HG03521 (cell line): ENCODE data around the gene AMBRA1.

Experiments used
- ATAC-seq: cut with Tn5 transposase; IDR thresholded peaks from one replicate; pipeline ENCODE4 v1.9.1; 2021; ENCODE audit warnings: mild to moderate bottlenecking, moderate library complexity; ENCODE audit not compliant: unreplicated experiment

AMBRA1 gene

DNA sequence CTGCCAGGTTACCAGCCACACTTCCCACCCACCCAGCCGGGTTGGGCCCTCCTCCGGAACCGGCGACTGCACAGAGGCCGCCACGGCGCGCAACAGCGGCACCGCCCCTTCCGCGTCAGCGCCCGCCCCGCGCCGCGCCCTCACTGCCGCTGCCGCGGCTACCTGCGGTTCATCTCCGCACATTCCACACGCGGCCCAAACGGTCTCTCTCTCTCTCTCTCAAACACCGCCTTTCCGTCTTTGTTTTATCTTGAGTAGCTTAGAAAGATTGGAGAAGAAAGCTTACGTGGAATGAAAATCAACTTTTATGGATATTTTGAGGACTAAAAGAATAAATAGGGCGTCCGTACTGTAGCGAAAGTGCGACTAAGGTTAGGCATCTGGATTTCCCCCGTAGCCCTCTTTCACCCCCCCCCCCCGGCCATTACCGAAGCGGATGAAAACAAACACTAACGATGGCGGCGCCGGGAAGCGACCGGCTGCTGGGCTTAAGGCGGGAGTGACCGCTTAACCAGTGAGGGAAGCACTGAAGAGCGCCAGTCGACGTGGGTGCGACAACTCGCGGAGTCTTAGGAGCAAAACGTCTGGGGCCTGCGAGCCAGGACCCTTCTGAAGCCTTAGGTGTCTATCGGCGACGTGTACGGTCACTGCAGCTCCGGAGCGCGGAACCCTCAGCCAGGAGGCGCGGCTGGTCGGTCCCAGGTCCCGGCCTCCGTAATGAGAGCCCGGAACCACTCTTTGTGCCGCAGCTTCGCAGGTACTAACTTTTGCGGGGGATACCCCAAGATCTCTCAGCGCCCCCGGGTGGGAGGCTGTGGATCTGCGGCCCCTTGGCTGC, 23.5 kb upstream of the AMBRA1 start, which contains the start of the genes ATG13 and HARBI1:
ATG13 (plus strand) TSS at position 420 of the 838 bp plus-strand sequence. CDS start 26,739 bp downstream, outside the sequence.
HARBI1 (minus strand) TSS at position 94 of the 838 bp plus-strand sequence. CDS start 990 bp downstream, outside the sequence.
- ATAC-seq, result peak; percentile 95

DNA sequence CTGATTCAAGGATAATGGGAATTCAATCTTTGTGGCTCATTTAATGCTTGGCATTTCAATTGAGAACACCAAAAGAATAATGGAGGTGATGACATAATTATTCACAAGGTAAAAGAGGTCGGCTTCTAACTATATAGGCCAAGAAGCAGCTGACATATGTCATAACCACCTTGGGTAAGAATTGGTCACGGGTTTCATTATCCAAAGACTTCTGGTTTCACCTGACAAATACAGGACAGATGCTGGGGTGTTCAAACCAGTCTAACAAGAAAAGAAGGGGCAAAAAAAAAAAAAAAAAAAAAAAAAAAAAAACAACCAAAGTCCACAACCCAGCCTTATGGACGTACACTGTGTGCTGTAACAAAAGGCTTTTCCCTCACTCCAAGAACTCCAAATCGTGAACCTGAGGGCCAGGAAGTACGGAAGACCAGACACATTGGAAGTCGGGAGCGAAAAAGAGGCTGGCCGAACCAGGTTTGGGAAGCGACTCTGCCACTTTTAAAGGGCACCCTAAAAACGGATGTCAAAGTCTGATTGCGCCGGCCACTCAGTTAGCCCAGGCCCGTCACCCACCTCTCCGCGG, 22.8 kb upstream of the AMBRA1 start:
- no peak for ATAC-seq

DNA sequence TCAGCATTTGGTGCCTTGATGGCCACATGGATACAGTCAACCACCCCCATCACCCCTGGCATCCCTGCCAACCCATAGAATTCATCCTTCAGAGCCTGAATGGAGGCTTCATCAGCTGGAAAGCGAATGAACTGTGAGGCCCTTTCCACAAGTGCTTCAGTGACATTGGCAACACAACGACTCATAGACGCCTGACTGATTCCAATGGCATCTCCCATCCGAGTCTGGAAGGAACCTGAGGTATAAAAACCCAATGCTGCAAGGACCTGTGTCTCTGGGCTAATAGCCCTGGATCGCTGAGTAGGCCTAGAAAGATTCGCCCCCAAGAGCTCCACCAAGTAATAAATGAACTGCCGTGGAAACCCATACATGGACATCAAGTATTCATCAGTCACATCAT, 21.9 kb upstream of the AMBRA1 start:
- no peak for ATAC-seq

DNA sequence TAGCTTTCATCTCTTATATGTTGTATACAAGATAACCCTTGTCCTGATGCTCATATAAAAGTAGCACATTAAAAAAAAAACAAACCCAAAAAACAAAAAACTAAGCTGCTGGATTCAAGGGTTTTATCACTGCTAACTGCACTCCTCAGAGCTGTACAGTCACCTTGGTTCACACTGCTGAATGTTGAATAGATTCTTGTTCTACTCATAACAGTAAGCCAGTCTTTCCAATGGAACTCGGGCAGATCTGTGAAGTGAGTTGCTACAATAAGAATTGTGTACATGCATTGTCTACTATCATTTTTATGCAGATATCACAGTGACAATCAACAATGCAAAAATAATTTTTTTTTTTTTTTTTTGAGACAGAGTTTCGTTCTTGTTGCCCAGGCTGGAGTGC, 18.5 kb upstream of the AMBRA1 start:
- ATAC-seq, result no peak

DNA sequence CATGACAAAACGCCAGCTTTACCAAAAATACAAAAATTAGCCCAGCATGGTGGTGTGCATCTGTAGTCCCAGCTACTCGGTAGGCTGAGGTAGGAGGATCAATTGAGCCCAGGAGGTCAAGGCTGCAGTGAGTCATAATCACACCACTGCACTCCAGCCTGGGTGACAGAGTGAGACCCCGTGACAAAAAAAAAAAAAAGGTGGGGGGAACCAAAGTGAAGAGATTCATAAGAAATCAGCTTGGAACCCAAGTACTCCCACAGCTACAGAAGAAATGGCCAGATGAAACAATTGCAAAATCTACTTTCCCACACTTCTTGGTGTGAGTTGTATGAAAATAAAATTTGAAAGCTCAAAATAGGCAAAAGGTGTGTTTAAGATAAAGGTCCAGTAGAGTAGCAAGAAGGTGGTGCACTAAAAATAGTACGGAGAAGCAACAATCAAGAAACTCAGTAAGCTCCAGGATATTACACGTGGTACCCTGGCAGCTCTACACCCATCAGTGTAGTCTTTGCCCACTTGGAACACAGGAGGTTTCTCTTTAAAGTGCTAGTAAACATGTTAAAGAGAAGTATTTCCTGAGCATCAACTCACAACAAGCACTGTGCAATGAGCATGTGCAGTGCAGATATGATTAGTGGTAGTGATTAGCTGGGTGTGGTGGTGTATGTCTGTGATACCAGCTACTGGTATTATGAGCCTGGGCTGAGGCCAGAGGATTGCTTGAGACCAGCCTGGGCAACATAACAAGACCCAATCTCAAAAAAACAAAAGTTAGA, 17.9 kb upstream of the AMBRA1 start:
- ATAC-seq, result no peak

DNA sequence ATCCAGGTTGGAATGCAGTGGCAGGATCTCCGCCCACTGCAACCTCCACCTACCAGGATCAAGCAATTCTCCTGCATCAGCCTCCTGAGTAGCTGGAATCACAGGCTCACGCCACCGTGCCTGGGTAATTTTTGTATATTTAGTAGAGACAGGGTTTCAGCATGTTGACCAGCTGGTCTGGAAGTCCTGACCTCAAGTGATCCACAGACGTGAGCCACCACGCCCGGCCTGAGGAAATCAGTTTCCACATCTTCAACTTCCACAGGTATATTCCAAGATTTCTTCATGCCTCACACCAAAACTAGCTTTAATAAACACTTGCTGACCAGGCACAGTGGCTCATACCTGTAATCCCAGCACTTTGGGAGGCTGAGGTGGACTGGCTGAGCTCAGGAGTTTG, 15.6 kb upstream of the AMBRA1 start:
- ATAC-seq, result no peak

DNA sequence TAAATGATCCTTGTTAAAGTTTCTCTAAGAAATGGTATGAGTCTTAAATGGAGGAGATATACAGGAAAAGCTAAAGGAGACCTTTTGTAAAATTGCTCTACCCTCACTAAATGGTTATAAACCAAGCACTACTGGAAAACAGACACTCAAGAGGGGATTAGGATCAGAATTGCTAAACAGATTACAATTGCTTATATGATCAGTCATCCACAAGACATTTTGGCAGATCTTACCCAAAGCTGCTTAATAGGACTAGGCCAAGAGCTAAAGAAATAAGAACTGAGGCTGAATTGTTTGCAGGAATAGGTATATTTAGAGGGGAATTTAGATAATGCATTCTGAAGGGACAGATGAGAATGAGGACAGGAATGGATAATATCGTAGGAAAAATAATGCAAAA, 13.7 kb upstream of the AMBRA1 start:
- ATAC-seq, result no peak

DNA sequence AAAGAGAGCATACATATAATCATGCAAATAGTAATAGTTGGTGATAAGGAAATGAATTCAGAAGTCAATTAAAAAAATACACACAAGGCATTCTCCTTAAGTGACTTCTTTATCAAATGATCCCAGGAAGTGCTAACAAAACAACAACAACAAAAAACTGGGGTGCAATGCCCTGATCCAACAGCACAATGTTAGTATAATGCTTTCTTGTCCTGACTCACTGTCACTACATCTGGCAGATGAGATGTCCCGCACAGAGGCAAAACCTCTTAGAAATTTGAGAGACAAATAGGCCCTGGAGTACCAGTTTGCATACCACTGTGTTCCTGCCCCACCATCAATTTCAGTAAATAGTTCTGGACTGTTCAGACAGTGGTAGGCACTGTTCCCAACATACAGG, 11.0 kb upstream of the AMBRA1 start:
- ATAC-seq, result no peak

DNA sequence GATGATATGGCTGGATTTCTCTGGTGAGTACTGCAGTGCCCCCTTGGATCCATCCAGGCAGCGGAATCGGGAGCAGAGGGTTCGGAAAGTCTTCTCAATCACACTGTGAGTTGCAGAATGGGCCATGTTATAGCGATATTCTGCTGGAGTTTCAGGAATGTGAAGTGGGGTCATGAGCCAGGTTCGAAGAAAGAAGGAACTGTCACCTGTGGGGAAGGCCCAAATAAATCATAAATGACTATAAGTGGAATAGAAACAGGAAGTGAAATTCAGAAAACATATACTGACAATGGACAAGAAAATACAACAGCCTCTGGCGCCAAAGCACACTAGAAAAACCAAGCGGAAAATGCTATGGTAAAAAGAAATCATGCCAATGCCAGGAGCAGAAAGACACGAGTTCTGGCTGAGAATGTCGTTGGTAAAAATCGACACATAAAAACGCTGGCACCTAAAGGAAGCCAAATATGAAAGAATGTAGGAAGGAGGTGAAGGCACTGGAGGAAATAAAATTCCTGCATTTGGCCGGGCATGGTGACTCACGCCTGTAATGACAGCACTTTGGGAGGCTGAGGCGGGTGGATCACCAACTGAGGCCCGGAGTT, 10.0 kb upstream of the AMBRA1 start:
- no peak for ATAC-seq

DNA sequence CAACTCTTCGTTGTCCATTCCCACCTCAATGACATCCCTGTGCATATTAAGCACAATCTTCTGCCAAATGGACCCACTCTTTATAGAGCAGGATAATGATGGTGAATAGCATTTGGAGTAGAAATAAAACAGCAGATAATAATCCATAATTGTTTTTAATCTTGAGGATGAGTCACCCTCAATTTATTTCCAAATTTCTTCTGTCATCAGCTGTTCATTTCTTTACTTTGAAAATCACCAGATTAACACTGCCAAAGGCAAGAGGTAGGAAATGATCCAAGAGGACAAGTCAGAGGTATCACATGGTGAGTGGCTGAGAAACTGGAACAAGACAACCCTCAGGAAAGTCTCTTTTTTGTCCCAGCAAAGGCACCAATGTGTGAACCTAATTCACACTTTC, 7.3 kb upstream of the AMBRA1 start:
- ATAC-seq, result no peak

DNA sequence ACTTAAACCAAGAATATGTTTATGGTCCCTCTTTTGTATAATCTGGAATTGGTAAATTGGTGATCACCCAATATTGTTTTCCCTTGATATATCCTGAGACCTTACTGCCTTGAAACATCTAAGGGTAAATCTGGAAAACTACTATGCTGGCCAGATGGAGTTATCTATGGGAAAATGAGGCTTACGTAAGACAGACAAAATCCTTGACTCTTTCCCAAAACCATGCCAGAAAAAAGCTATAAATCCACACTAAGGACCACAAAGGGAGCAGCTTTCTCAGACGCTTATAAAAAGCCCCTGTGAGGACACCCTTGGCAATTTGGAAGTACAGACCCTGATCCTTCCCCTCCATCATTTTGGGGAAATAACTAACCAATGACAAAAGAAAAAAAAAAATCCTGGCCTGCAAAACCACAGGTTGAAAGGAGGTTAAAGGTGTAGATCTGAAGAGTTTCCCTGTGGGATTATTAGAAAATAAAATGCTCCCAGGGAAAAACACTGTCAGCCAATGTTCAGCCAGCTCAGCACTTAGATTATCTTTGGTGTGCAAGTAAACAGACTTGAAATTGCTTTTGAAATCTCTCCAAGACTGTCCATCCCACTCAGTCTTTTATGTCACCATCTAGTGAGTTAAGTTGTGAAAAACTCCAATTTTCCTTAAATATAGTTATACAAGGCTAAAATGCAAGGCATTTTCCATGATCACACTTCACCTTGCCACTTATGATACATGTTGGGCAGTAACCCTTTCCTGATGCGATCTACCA, 6.6 kb upstream of the AMBRA1 start:
- no peak for ATAC-seq

DNA sequence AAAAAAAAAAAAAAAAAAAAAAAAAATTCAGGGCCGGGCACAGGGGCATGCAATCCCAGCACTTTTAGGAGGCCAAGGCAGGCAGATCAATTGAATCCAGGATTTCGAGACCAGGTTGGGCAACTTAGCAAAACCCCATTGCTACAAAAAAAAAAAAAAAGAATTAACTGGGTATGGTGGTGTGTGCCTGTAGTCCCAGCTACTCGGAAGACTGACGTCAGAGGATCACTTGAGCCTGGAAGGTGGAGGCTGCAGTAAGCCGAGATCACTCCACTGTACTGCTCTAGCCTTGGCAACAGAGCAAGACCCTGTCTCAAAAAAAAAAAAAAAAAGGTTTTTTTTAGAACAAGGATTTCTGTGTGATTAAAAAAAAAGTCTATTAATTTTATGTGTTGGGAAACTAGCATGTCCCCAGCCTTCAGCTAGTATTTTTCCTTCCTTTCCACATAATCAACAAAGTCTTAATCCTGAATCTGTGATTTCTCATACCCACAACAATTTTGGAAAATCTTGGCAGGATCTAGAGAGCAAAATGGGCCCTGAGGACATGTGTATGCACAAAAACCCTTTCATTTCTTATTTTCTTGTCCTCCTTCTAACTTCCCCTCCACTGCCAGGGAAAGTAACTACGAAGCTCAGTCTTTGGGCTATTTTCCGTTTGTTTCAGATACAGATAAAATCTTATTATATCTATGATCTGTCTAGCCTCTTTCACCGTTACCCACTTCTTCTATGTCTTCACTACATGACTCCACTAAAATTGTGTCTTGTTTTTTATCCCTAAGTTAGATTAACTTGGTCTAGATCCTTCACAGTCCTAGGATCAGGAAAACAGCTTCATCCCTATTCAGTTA, 5.7 kb upstream of the AMBRA1 start:
- ATAC-seq, result no peak

DNA sequence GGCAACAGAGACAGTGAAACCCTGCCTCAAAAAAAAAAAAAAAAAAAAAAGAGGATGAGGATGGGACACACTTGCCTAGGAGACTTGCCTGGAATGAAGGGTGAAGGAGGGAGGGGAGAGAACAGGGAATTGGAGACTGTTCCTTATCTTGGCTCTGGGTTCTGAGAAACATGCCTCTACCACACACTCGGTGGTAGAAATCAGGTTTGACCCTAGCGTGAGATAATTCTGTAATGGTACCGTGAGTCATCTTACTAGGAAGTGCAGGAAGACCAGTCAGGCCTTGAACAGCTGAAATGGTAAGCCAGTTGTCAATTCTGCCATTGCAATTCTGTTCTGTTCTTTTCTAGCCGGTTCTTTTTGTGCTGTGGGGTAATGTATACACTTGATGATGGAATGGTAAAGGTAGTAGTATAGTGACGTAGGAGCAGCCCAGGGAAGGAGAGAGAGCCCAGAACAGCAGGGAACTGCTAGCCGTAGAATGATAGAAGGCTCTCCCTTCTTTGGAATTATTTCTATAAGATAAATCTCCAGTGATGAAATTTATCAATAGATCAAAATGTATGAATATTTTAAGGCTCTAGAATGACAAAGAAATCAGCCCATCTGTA, 3.9 kb upstream of the AMBRA1 start:
- ATAC-seq, result no peak

DNA sequence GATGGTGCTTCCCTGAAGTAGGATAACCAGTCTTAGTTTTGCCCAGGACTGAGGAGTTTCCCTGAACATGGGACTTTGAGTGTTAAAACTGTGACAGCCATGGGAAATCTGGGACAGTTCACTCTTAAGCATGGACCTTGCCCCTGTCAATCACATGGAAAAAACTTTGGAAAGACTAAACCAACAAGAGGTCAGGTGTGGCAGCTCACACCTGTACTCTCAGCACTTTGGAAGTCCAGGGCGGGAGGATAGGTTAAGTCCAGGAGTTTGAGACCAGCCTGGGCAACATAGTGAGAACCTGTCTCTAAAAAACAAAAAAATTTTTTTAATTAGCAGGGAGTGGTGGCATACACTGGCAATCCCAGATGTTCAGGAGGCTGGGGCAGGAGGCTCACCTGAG, 3.3 kb upstream of the AMBRA1 start:
- ATAC-seq, result no peak

DNA sequence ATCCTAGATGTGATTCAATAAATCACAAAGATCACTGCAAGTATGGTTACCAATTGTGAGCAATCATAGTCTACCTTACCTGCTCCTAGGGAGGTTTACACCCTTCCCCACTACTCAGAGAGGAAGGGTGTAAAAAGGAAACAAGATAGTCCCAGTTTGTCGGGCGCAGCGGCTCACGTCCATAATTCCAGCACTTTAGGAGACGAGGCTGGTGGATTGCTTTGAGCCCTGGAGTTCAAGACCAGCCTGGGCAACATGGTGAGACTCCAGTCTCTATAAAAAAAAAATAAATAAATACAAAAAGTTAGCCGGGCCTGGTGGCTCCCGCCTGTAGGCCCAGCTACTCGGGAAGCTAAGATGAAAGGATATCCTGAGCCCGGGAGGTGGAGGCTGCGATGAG, 962 bp upstream of the AMBRA1 start:
- ATAC-seq, result no peak

DNA sequence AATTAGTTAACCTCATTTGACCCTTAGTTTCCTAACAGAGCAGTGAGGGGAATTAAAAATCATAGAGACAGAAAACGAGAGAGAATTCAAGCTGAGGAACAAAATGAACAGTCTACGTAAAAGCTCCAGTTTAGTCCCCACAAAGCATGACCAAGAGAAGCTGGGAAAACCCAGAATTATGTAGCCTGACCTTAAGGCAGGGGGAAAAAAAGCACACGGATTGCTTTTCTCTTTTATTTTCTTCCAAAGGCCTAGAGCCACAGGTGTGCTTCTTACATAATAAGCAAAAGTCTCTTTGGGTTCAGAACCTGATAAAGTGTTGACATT, 514 bp upstream of the AMBRA1 start:
- ATAC-seq, result no peak

DNA sequence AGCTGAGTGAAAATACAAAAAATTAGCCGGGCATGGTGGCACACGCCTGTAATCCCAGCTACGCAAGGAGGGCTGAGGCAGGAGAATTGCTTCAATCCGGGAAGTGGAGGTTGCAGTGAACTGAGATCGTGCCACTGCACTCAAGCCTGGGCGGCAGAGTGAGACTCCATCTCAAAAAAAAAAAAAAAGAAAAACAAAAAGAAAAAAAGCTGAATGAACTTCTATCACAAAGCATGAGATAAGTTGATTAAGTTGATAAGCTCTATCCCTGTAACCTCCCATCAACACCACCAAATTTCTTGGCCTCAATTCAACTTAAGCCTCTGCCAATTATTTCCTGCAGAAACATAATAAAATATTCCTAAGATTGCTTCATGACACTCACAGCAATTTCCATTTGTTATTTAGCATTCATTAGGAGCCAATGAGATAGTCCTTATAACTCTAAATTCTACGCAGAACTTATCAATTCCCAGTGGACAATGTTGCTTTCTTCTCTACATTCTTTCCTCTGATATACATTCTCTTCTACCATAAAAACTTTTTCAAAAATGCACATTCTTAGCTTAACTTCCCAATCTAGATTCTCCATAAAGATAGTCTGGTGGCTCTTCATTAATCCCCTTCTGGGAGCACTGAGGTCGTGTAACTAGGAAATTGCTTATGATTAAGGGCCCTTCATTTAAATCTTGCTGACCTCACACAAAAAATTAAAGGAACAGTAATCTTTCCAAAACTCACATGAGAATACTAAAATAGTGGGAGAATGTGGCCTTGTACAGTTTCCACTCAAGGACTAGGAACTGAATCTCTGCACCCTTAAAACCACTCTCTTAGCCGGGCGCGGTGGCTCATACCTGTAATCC, 2.9 kb downstream of the AMBRA1 start:
- no peak for ATAC-seq

DNA sequence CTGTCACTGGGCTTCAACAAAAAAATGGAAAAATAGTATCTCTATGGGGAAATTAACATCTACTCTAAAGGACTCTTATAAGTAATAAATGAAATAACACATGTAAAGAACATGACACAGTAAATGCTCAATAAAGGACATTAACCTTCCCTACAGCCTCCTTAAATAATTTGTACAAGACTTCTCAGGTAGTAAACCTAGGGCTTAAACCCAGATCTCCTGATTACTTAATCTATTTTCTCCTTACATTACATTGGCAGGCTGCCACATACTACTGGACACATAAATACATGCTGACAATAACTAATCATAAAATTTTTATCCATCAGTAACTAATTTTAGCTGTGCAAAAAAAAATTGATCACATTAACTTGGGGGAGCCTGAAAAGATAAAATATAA, 4.9 kb downstream of the AMBRA1 start:
- ATAC-seq, result no peak
